HG03103 (cell line): ENCODE data around the gene TECTA.
"Not testable (repeated sequence)": the region's sequence is repeated elsewhere in the genome, so short reads cannot be mapped to it uniquely, and the experiment has no call there.

Source experiments
- ATAC-seq: cut with Tn5 transposase; IDR thresholded peaks from one replicate; pipeline ENCODE4 v1.9.1; 2021; ENCODE audit warnings: low read depth; ENCODE audit not compliant: unreplicated experiment

TECTA gene

DNA sequence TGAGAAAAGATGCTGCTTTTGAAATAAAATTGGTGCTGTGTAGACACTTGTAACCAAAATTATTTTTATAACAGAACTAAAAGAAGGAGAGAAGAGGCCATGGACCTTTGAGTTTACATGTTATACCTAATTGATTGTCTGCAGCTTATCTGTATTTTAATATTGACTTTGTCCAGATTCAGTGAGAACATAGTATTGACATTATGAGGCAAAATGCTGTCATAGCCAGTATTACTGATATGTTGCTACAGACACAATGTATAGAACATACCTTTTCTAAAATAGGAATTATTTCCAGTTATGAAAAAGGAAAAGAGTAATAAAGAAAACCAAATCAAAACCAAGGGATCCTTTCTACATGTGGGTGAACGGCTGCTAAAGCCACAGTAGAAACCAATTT is 11.5 kb upstream of the TECTA start:
- ATAC-seq = no peak

DNA sequence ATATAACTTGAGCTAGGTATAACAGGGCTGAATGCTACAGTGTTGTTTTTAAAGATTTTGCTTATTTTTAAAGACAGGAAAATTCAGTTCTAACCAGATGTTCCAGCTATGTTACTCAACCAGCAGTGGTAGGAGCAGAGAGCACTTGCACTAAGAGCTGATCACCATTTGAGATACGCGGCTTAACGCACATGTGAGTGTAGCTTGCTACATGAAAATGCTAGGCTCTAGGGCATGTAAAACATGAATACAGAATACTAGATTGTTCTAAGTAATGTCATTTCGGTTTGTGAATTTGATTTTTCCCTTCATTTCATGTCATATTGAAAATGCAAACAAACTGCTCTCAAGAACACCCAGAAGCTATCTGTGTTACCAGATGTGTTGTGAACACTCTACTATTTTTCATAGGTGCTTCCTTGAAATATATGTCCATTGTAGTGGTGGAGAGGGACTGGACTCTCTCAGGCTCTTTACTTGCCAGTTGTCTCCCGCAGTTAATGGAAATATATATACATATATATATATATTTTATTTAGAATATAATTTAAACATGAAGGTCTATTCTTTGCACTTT is 10.8 kb upstream of the TECTA start:
- ATAC-seq = no peak

GRCh38 chr11:121091492-121092152 is 9.4 kb upstream of the TECTA start:
- no peak for ATAC-seq

DNA sequence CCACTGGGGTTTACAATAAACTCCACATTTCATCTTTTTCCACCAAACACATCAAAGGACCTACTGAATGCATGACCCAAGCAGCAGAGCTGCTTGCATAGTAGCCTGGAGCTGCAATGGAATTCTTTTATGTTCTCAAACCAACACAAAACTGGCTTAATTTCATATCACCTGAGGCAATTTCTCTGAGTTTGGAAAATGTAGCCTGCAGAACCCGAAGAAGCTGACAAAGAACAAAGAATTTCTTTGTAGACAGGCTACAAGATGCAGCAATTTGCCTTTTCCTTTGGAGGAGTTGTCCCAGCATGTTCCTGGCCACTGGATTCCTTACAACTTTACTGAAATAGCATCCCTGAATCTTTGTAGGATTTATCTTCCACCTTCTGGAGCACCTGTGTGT is 5.5 kb upstream of the TECTA start:
- no peak for ATAC-seq

- ATAC-seq = no peak
Observed at GRCh38 chr11:121099364-121099763, 1.7 kb upstream of the TECTA start.

GRCh38 chr11:121099885-121100284 is 1.2 kb upstream of the TECTA start:
- no peak for ATAC-seq

GRCh38 chr11:121104312-121104762 is 3.3 kb downstream of the TECTA start:
- ATAC-seq = no peak

GRCh38 chr11:121105063-121105480 is 4.0 kb downstream of the TECTA start:
- ATAC-seq = no peak

GRCh38 chr11:121105481-121106195 is 4.6 kb downstream of the TECTA start:
- ATAC-seq = no peak

- no peak for ATAC-seq
Observed at GRCh38 chr11:121106812-121107211, 5.8 kb downstream of the TECTA start.

- no peak for ATAC-seq
Observed at GRCh38 chr11:121108413-121108812, 7.4 kb downstream of the TECTA start.

DNA sequence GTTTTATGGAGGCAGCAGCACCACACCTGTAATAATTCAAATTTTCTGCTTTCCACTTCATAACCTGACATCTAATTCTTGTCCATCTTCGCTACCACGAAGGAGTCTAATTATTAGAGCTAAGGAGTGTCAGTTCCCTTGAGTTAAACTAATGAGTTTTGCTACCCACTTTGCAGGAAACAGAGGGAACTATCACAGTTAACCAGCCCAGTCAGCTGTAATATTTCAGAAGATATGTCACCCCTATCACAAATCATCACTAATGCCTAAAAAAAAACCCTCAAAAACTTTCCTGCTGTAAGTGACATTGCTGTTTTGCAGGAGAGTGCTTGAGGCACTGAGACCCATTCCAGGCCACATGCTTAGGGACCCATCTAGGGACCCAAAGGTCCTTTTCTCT is 8.4 kb downstream of the TECTA start:
- ATAC-seq = no peak

- no peak for ATAC-seq
Observed at GRCh38 chr11:121109916-121110586, 9.0 kb downstream of the TECTA start.

DNA sequence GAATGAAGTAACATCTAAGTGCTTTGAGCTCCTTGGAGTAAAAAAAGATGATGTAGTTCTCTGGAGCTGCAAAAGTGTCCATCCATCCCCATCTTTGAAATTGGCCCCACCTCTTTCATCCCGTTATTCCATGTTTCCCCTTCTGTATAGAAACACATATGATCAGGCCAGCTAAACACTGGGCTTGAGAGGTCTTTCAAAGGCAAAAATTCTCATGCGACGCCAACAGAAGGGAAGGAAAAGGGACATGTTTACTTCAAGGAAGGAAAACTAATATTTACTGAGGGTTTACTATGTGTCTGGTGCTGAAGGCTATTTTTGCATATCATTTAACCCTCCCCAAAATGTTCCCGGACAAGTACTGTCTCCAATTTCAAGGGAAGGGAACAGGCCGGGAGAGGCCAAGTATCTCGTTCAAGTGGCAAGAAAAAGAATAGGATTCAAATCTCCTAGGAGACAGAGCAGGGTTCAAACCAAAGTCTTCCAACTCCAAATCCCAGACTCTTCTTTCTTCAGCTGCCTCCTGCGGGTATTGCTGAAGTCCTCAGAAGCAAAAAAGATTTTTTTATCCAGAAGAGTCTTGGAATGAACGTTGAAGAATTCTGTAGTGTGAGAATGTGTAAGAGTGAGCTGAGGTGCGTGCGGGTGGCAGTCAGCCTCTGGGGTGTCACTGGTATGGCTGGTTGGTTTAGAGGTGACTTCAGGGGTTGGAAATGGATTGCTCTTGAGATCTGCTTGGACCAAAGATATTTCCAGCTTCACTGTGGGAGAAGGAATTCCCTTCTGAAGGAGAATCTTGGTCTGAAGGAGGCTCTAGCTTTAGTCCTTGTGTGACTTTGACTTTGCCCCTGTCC is 10.1 kb downstream of the TECTA start:
- ATAC-seq = no peak

DNA sequence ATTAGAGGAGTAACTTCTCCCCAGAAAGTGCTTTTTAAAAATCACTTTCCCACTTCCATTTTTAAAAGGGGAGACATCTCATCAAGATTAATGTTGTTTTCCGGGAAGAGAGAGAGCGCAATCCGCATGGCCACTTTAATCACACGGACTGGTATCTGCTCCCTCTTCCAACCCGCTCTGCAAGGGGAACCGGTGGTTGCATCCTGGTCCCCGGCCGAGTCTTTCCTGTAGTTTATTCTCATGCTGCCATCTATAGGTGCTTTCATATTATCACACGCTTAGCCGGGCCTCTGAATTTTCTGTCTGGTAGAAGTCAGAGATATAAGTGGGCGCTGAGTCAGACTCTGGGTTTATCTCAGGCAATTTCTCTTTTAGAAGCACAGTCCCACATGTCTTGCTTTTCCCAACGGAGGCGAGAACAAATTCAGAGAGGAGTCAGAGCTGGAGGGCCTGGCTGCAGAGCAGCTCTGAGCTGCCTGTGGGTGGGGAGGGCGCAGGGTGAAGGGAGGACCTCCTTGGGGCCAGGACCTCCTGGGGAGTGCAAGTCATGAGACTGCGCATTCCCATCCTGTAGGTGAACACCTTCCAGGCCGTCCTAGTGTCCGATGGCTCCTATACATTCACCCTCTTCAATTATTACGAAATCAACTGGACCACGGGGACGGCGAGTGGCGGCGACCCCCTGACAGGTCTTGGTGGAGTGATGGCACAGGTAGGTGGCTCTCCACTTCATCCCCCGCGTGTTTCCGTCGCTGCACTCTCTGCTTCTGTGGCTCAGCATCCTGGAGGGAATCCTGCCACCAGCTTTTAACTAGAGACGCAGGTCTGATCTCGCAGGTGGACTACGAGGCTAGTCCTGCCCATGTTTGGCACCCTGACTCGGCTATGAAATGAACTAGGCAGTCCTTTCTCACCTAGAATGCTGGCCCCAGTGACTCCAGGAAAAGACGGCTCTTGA is 11.7 kb downstream of the TECTA start:
- no peak for ATAC-seq

GRCh38 chr11:121113611-121114010 is 12.6 kb downstream of the TECTA start:
- no peak for ATAC-seq

DNA sequence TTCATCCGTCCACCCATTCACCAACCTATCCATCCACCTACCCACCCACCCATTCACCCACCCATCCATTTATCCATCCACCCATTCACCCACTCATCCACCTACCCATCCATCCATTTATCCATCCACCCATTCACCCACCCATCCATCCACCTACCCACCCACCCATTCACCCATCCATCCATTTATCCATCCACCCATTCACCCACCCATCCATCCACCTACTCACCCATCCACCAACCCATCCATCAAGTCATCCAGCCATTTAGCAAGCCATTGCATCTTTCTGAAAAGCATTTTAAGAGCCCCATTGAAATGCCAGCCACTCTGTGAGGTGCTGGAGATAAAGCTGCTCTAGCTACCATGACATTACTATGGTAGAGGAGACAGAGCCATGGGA is 14.0 kb downstream of the TECTA start:
- ATAC-seq = not testable (repeated sequence)

- ATAC-seq = no peak
Observed at GRCh38 chr11:121117788-121118187, 16.7 kb downstream of the TECTA start.

GRCh38 chr11:121119440-121119839 is 18.4 kb downstream of the TECTA start:
- ATAC-seq = no peak
